Measurements from ENCODE around the gene TMEM132E.

The TMEM132E gene

GRCh38 chr17:34628879-34629278, 49.5 kb downstream of the TMEM132E start:
- H3K27ac ChIP-seq (ENCODE audit: low read depth, low read length) = no peak overlapping the region
- no peaks in the 10 kb centered on the region for H3K36me3 ChIP-seq (ENCODE audit: control insufficient read depth in 1 of 2, insufficient read depth in 2 of 2, low read length in 2 of 2)
- peaks cover 13 to 19% of the 10 kb centered on the region in 2 donors for H3K4me1 ChIP-seq (ENCODE audit: control insufficient read depth in 1 of 2, insufficient read depth in 2 of 2, low read length in 2 of 2)
- H3K27me3 ChIP-seq (ENCODE audit: control insufficient read depth in 1 of 2, insufficient read depth in 2 of 2, low read length in 2 of 2) = peaks cover 39 to 42% of the 10 kb centered on the region in 2 donors
- H3K9me3 ChIP-seq (ENCODE audit: control insufficient read depth in 1 of 2, low read length in 2 of 2) = no peaks in the 10 kb centered on the region
- H3K4me3 ChIP-seq (ENCODE audit: low read depth in 1 of 2, low read length in 2 of 2) = no peak overlapping the region
- no peak overlapping the region for H3K9ac ChIP-seq (ENCODE audit: low read depth in 1 of 2, low read length in 2 of 2)

GRCh38 chr17:34633351-34633750, 54.0 kb downstream of the TMEM132E start:
- Histone ChIP-seq H3K27me3 (ENCODE audit: control insufficient read depth in 1 of 2, insufficient read depth in 2 of 2, low read length in 2 of 2) (peaks cover 17 to 30% of the 10 kb centered on the region in 2 donors), H3K4me3 (ENCODE audit: low read depth in 1 of 2, low read length in 2 of 2) (no peak overlapping the region), H3K36me3 (ENCODE audit: control insufficient read depth in 1 of 2, insufficient read depth in 2 of 2, low read length in 2 of 2) (no peaks in the 10 kb centered on the region), H3K9me3 (ENCODE audit: control insufficient read depth in 1 of 2, low read length in 2 of 2) (no peaks in the 10 kb centered on the region), H3K4me1 (ENCODE audit: control insufficient read depth in 1 of 2, insufficient read depth in 2 of 2, low read length in 2 of 2) (peaks cover 27 to 38% of the 10 kb centered on the region in 2 donors), H3K9ac (ENCODE audit: low read depth in 1 of 2, low read length in 2 of 2) (peak overlapping the region in 1 of 2 donors; percentile 11), H3K27ac (ENCODE audit: low read depth, low read length) (no peak overlapping the region)

GRCh38 chr17:34633760-34634159, 54.4 kb downstream of the TMEM132E start:
- peaks cover 15 to 33% of the 10 kb centered on the region in 2 donors for H3K27me3 ChIP-seq (ENCODE audit: control insufficient read depth in 1 of 2, insufficient read depth in 2 of 2, low read length in 2 of 2)
- no peak overlapping the region for H3K4me3 ChIP-seq (ENCODE audit: low read depth in 1 of 2, low read length in 2 of 2)
- no peaks in the 10 kb centered on the region for H3K9me3 ChIP-seq (ENCODE audit: control insufficient read depth in 1 of 2, low read length in 2 of 2)
- peaks cover 27 to 40% of the 10 kb centered on the region in 2 donors for H3K4me1 ChIP-seq (ENCODE audit: control insufficient read depth in 1 of 2, insufficient read depth in 2 of 2, low read length in 2 of 2)
- no peaks in the 10 kb centered on the region for H3K36me3 ChIP-seq (ENCODE audit: control insufficient read depth in 1 of 2, insufficient read depth in 2 of 2, low read length in 2 of 2)
- no peak overlapping the region for H3K27ac ChIP-seq (ENCODE audit: low read depth, low read length)
- H3K9ac ChIP-seq (ENCODE audit: low read depth in 1 of 2, low read length in 2 of 2) = peak overlapping the region in 1 of 2 donors; percentile 11

- peaks cover 11 to 33% of the 10 kb centered on the region in 2 donors for H3K27me3 ChIP-seq (ENCODE audit: control insufficient read depth in 1 of 2, insufficient read depth in 2 of 2, low read length in 2 of 2)
- H3K9me3 ChIP-seq (ENCODE audit: control insufficient read depth in 1 of 2, low read length in 2 of 2) = no peaks in the 10 kb centered on the region
- no peaks in the 10 kb centered on the region for H3K36me3 ChIP-seq (ENCODE audit: control insufficient read depth in 1 of 2, insufficient read depth in 2 of 2, low read length in 2 of 2)
- H3K4me1 ChIP-seq (ENCODE audit: control insufficient read depth in 1 of 2, insufficient read depth in 2 of 2, low read length in 2 of 2) = peaks cover 24 to 35% of the 10 kb centered on the region in 2 donors
- H3K27ac ChIP-seq (ENCODE audit: low read depth, low read length) = no peak overlapping the region
- no peak overlapping the region for H3K9ac ChIP-seq (ENCODE audit: low read depth in 1 of 2, low read length in 2 of 2)
- peak overlapping the region in 1 of 2 donors; percentile 46 for H3K4me3 ChIP-seq (ENCODE audit: low read depth in 1 of 2, low read length in 2 of 2)
Measured at GRCh38 chr17:34634551-34635160, 55.3 kb downstream of the TMEM132E start.

GRCh38 chr17:34635876-34636275, 56.5 kb downstream of the TMEM132E start:
- Histone ChIP-seq H3K4me1 (ENCODE audit: control insufficient read depth in 1 of 2, insufficient read depth in 2 of 2, low read length in 2 of 2) (peaks cover 33 to 46% of the 10 kb centered on the region in 2 donors), H3K9ac (ENCODE audit: low read depth in 1 of 2, low read length in 2 of 2) (no peak overlapping the region), H3K4me3 (ENCODE audit: low read depth in 1 of 2, low read length in 2 of 2) (no peak overlapping the region), H3K27ac (ENCODE audit: low read depth, low read length) (no peak overlapping the region), H3K27me3 (ENCODE audit: control insufficient read depth in 1 of 2, insufficient read depth in 2 of 2, low read length in 2 of 2) (peaks cover 9 to 33% of the 10 kb centered on the region in 2 donors), H3K9me3 (ENCODE audit: control insufficient read depth in 1 of 2, low read length in 2 of 2) (no peaks in the 10 kb centered on the region), H3K36me3 (ENCODE audit: control insufficient read depth in 1 of 2, insufficient read depth in 2 of 2, low read length in 2 of 2) (no peaks in the 10 kb centered on the region)

- Histone ChIP-seq H3K4me3 (ENCODE audit: low read depth in 1 of 2, low read length in 2 of 2) (no peak overlapping the region), H3K36me3 (ENCODE audit: control insufficient read depth in 1 of 2, insufficient read depth in 2 of 2, low read length in 2 of 2) (no peaks in the 10 kb centered on the region), H3K27me3 (ENCODE audit: control insufficient read depth in 1 of 2, insufficient read depth in 2 of 2, low read length in 2 of 2) (peaks cover 9 to 27% of the 10 kb centered on the region in 2 donors), H3K9ac (ENCODE audit: low read depth in 1 of 2, low read length in 2 of 2) (no peak overlapping the region), H3K4me1 (ENCODE audit: control insufficient read depth in 1 of 2, insufficient read depth in 2 of 2, low read length in 2 of 2) (peaks cover 33 to 46% of the 10 kb centered on the region in 2 donors), H3K27ac (ENCODE audit: low read depth, low read length) (no peak overlapping the region), H3K9me3 (ENCODE audit: control insufficient read depth in 1 of 2, low read length in 2 of 2) (no peaks in the 10 kb centered on the region)
Measured at GRCh38 chr17:34637041-34637547, 57.7 kb downstream of the TMEM132E start.

GRCh38 chr17:34637548-34638525, 58.5 kb downstream of the TMEM132E start:
- Histone ChIP-seq H3K27me3 (ENCODE audit: control insufficient read depth in 1 of 2, insufficient read depth in 2 of 2, low read length in 2 of 2) (peaks cover 9 to 22% of the 10 kb centered on the region in 2 donors), H3K9me3 (ENCODE audit: control insufficient read depth in 1 of 2, low read length in 2 of 2) (no peaks in the 10 kb centered on the region), H3K4me3 (ENCODE audit: low read depth in 1 of 2, low read length in 2 of 2) (peak overlapping the region; percentile 38 to 50), H3K36me3 (ENCODE audit: control insufficient read depth in 1 of 2, insufficient read depth in 2 of 2, low read length in 2 of 2) (no peaks in the 10 kb centered on the region), H3K4me1 (ENCODE audit: control insufficient read depth in 1 of 2, insufficient read depth in 2 of 2, low read length in 2 of 2) (peaks cover 33 to 45% of the 10 kb centered on the region in 2 donors), H3K27ac (ENCODE audit: low read depth, low read length) (no peak overlapping the region), H3K9ac (ENCODE audit: low read depth in 1 of 2, low read length in 2 of 2) (no peak overlapping the region)

GRCh38 chr17:34638526-34639260, 59.3 kb downstream of the TMEM132E start:
- Histone ChIP-seq H3K36me3 (ENCODE audit: control insufficient read depth in 1 of 2, insufficient read depth in 2 of 2, low read length in 2 of 2) (no peaks in the 10 kb centered on the region), H3K9ac (ENCODE audit: low read depth in 1 of 2, low read length in 2 of 2) (no peak overlapping the region), H3K4me1 (ENCODE audit: control insufficient read depth in 1 of 2, insufficient read depth in 2 of 2, low read length in 2 of 2) (peaks cover 27 to 37% of the 10 kb centered on the region in 2 donors), H3K4me3 (ENCODE audit: low read depth in 1 of 2, low read length in 2 of 2) (no peak overlapping the region), H3K9me3 (ENCODE audit: control insufficient read depth in 1 of 2, low read length in 2 of 2) (no peaks in the 10 kb centered on the region), H3K27me3 (ENCODE audit: control insufficient read depth in 1 of 2, insufficient read depth in 2 of 2, low read length in 2 of 2) (peaks cover 9 to 22% of the 10 kb centered on the region in 2 donors), H3K27ac (ENCODE audit: low read depth, low read length) (no peak overlapping the region)

GRCh38 chr17:34639706-34640425, 60.5 kb downstream of the TMEM132E start:
- Histone ChIP-seq H3K9ac (ENCODE audit: low read depth in 1 of 2, low read length in 2 of 2) (no peak overlapping the region), H3K9me3 (ENCODE audit: control insufficient read depth in 1 of 2, low read length in 2 of 2) (no peaks in the 10 kb centered on the region), H3K36me3 (ENCODE audit: control insufficient read depth in 1 of 2, insufficient read depth in 2 of 2, low read length in 2 of 2) (no peaks in the 10 kb centered on the region), H3K4me1 (ENCODE audit: control insufficient read depth in 1 of 2, insufficient read depth in 2 of 2, low read length in 2 of 2) (peaks cover 15 to 26% of the 10 kb centered on the region in 2 donors), H3K27ac (ENCODE audit: low read depth, low read length) (no peak overlapping the region), H3K4me3 (ENCODE audit: low read depth in 1 of 2, low read length in 2 of 2) (no peak overlapping the region), H3K27me3 (ENCODE audit: control insufficient read depth in 1 of 2, insufficient read depth in 2 of 2, low read length in 2 of 2) (peaks cover 12 to 27% of the 10 kb centered on the region in 2 donors)

Data from duodenal mucosa (tissue), 2 donors.